Stimulated activated CD8-positive, alpha-beta memory T cell treated with anti-CD3 and anti-CD28 coated beads, Interleukin-12 subunit alpha, Interleukin-12 subunit beta, amount 100 ng/mL, for 24 hours (primary cell): ENCODE measurements around the gene UBE4B.
"Not testable (repeated sequence)": the region's sequence is repeated elsewhere in the genome, so short reads cannot be mapped to it uniquely, and the experiment has no call there.

Source experiments
- DNase-seq: peaks from one replicate; pipeline ENCODE4 v3.0.0-alpha.2; 2020; ENCODE audit errors: extremely low read depth

The UBE4B gene

DNA sequence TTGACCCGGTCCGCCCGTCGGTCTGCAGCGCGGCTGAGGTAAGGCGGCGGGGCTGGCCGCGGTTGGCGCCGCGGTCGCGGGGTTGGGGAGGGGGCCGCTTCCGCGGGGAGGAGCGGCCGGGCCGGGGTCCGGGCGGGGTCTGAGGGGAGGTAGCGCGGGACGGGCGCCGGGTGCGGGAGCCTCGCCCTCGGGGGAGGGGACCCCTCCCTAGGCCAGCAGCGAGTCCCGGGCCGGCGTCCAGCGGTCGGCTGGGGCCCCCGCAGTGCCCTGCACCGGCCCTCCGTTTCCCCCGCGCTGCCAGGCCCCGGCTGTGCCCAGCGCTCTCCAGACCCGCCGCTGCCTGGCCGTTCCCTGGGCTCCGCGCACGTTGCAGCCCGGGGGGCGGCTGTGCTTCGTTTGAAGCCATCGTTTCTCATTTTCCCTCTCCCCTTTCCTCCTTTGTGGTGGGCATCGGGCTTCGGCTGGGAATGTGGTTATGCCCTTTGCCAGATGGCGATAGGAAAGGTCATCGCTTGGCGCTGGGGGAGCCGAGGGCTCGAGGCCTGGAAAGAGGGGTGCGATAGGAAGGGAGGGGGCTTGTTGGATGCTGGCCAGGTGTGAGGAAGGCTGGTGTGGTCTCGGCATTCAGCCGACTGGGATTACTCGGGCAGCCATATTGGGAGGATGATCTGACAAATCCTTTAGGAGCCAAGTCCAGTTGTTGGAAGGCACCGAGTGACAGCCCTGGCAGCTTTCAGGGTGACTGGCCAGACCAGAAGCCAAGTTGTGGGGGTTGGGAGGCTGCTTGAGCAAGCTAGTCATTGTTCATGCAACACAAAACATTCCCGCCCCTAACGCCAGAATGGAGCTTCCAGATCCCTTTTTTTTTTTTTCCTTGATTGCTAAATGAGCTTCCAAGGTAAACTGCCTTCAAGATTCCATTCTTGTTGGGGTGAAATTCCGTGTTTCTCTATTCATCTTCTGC, 178.4 kb downstream of the UBE4B start:
- no peak for DNase-seq

DNA sequence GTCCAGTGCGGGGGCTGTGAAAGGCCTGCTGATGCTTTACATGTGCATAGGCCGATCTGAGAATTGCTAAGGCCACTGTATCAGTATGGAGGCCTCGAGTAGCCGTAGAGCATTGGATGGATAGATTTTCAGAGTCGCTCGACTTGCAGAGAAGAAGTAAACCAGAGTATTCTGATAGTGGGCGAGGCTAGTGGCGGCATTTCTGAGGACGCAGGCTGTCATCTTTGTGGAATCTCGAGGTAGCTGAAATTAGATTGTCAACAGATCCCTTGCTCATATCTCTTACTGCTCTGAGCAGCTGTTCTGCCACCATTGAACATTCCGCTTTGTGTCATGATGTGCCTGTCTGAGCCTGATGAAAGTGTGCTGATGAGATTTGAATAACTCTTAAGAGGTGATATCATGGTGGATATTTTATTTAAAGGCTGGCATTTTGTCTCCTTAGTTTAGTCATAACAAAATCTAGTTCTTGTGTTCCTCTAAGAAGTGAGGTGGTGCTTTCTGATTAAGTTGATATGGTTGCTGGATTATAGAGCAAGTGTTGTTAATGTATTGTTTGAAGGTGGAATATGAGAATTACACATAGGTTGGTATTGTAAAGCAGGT, 179.2 kb downstream of the UBE4B start:
- DNase-seq: no peak

DNA sequence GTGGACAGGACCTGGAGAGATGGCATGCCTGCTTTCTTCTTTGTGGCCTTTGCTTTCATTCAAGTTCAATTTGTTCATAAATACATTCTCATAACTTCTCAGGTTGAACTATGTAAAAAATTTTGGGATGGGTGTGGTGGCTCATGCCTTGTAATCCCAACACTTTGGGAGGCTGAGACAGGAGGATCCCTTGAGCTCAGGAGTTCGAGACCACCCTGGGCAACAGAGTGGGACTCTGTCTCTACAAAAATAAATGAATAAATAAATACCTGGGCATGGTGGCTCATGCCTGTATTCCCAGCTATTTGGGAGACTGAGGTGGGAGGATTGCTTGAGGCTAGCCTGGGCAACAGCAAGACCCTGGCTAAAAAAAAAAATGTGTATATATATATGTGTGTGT, 179.7 kb downstream of the UBE4B start:
- DNase-seq: no peak

DNA sequence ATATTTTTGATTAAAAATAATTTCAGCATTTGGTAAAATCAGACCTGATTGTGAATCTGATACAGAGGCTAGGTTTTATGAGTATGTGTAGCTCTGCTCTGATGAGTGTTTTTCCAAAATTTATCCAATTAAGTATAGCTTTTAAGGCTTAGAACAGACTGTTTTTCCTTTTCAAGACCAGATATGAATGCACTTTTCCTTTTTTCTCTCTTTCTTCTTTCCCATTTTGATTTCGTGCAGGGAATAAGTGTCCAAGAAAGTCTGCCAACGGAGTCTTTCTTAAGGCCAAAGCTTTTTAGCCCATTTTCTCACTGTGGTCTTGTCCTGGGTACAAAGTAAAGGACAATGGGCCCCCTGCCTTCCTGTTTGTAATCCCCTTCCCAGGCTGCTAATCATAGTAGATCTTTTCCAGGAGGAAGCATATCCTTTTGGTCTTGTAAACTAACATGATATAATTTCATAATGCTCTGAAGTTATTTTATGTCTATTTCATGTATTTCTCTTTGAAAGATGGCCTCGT, 180.5 kb downstream of the UBE4B start:
- DNase-seq: no peak

DNA sequence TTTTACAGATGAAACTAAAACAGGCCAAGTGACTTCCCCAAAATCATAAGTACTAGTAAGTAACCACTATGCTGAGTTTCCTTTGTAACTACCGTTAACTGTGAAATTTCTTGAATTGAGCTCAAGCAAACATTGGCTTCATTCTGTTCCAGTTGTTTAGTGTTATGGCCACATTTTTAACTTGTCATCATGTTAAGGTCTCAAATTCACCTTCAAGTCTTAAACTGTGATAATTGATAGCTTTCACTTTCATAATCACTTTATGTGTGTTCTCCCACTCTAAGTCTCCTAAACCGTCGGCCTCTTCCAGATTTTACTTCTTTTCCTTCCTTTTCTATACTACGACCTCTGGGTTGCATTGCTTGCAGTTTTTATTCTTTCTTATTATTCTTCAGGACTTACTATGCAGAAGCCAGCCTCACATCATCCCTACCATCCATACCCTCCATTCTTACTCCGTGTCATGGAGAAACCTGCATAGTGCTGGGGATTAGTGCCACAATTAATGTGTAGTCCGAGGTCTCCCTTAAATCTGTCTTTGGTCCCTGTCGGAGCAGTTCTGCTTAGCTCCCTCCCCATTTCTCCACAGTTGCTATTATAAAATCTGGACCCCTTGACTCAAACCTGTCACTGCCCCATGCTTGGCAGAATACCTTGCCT, 183.5 kb downstream of the UBE4B start:
- no peak for DNase-seq

DNA sequence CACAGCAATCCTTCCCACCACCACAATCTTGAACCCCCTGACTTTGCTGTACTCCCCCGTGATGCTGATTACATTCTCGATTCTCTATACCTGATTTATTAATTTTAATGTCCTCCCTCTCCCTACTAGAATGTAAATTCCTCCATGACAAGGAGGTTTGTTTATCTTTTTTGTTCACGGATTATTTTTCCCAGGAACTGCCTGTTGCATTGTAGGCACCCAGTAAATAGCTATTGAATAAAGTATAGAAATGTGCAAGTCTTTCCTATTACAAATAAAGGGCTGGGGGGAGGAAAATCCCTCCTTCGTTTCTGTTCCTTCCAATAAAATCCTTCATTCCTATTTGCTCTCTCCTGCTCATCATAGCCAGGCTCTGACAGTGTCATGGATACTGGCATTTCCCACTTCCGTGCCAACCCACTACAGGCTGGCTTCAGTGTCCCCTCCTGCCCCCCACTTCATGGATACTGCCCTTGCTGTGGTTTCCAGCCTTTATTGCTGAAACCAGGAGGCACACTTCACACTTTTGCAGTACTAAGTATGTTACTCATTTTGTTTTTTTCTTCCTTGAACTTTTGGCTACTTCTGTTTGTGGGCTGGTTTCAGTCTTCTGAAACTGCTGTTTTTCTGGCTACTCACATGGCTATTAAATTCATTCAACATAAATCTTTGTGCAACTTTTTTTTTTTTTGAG, 185.1 kb downstream of the UBE4B start:
- no peak for DNase-seq

DNA sequence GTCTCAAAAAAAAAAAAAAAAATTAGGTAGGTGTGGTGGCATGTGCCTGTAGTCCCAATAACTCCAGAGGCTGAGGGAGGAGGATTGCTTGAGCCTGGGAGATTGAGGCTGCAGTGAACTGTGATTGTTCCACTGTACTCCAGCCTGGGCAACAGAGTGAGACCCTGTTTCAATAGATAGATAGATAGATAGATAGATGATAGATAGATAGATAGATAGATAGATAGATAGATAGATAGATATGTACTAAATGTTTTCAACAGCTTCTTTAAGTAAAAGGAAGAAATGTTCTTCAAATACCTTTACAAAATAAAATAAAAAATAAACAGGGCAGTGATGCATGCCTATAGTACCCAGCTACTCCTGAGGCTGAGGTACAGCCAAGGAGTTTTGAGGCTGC, 187.4 kb downstream of the UBE4B start:
- DNase-seq: no peak

DNA sequence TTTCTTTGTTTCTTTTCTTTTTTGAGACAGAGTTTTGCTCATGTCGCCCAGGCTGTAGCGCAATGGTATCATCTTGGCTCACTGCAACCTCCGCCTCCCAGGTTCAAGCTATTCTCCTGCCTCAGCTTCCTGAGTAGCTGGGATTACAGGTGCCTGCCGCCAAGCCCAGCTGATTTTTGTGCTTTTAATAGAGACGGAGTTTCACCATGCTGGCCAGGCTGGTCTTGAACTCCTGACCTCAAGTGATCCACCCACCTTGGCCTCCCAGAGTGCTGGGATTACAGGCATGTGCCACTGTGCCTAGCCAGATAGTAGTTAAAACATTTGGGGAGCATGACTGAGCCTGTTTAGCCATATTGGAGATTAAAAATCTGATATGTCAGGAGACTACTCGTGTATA, 187.9 kb downstream of the UBE4B start:
- not testable (repeated sequence) for DNase-seq

DNA sequence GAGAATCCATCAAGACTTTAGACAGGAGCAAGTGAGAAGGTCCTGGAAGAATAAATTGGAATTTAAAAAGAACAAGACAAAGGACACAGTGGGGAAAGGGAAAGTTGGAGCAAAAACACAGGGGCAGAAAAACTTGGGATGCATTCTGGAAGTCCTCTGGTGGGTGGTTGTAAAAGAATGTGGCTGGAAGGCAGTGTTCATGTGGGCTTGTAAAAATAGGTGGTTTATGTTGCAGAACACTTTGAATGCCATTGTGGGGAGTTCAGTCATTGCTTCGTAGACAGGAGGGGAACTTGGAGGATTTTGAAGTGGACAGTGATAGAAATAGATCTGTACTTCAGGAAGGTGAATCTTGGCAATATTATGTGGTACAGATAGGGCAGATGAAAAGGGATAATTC, 192.8 kb downstream of the UBE4B start:
- DNase-seq: no peak

DNA sequence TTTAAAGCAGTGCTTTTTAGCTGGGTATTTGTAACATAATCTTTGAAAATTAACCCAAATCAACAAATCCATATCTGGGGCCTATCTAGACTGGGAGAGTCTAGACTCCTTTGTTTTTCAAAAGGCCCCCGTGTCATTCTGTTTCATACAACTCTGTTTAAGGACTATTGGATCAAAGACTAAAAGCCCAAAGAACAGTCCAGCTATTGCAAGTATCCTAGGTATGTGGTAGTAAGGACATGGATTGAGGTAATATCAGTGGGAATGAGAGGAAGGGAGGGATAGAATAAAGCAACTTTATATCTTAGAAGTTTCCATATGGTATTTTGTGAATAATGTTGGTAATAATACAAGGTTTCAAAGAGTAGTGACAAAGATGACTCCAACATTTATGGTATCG, 195.8 kb downstream of the UBE4B start:
- DNase-seq: no peak

DNA sequence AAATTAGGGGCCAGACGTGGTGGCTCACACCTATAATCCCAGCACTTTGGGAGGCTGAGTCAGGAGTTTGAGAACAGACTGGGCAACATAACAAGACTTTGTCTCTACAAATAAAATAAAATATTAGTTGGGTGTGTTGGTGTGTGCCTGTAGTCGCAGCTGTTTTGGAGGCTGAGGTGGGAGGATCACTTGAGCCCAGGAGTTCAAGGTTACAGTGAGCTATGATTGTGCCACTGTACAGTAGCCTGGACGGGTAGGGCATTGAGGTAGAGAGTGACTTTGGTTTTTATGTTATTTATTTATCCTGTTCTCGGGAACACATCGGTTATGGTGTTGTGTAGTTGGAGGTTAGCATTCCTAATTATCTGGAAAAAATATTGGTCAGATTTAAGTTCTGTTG, 197.1 kb downstream of the UBE4B start:
- DNase-seq: no peak
